ENCODE results near the gene TOMM40. TPM values are rescaled to one million over a fixed set of nuclear protein-coding genes. Genes with fewer than 3 reads are reported as not detected.

TOMM40 gene
- total RNA-seq, 1 experiment from 2014 or later, result 180 TPM

- H2BK120ac ChIP-seq (ENCODE audit: low read depth, low read length, poor library complexity, severe bottlenecking), result no peak within 1 kb of the TSS
- no peak within 1 kb of the TSS for H2BK15ac ChIP-seq (ENCODE audit: low read depth, low read length)
- TF ChIP-seq CTCF (conservative IDR thresholded peaks at IDR 0.05), result no peak
- Mint-ChIP-seq H3K27me3 (ENCODE audit: low read depth) (peaks cover 2% of the 10 kb centered on the region; the same call in 1 of the 2 replicates), H3K9me3 (no peaks in the 10 kb centered on the region), H3K4me1 (no peaks in the 10 kb centered on the region), H3K4me3 (peak within 1 kb of the TSS in 1 of 2 experiments; percentile 3; a peak in 1 of 5 replicates), H3K36me3 (ENCODE audit: insufficient read depth in 1 of 3, low read depth in 3 of 3) (no peaks in the 10 kb centered on the region), H3K27ac (peak within 1 kb of the TSS in 2 of 3 experiments; percentile 69 to 76; a peak in 3 of 7 replicates)
- no peak within 1 kb of the TSS for H2AK5ac ChIP-seq (ENCODE audit: insufficient read length, low read length)
- H3K23me2 ChIP-seq (ENCODE audit: insufficient read length, low read depth, low read length, poor library complexity, severe bottlenecking), result peaks cover 3% of the 10 kb centered on the region
- no CpG with 5 or more reads among the region's 14 CpGs for WGBS (ENCODE audit: extremely low coverage, insufficient read length, low lambda C conversion rate)
- H2BK20ac ChIP-seq (ENCODE audit: low read depth, low read length, poor library complexity, severe bottlenecking), result no peak within 1 kb of the TSS
- no peaks in the 10 kb centered on the region for H4K20me1 ChIP-seq (ENCODE audit: control insufficient read depth, insufficient read depth, insufficient read length)
- H3K9ac ChIP-seq (ENCODE audit: extremely low read depth, insufficient read length, low read length), result no peak within 1 kb of the TSS
- DNase-seq, result no peak
- H2BK5ac ChIP-seq (ENCODE audit: insufficient read length, low read length), result no peak within 1 kb of the TSS
- no peak within 1 kb of the TSS for H4K8ac ChIP-seq (replicated peaks; ENCODE audit: insufficient read length, low read depth, low read length)
- H3K9me3 ChIP-seq (ENCODE audit: control insufficient read depth, low read depth, low read length), result no peaks in the 10 kb centered on the region
- H3K4me2 ChIP-seq (ENCODE audit: insufficient read depth, insufficient read length, low read length), result no peak within 1 kb of the TSS
- no peak within 1 kb of the TSS for H3K27ac ChIP-seq (ENCODE audit: insufficient read length, low read depth, low read length)
- no peaks in the 10 kb centered on the region for H3K4me1 ChIP-seq (ENCODE audit: insufficient read depth, low read length)
- H4K91ac ChIP-seq (ENCODE audit: insufficient read length, low read depth, low read length), result no peak within 1 kb of the TSS
- H3K27me3 ChIP-seq (ENCODE audit: insufficient read depth, low read length), result no peaks in the 10 kb centered on the region
- H3K23ac ChIP-seq (ENCODE audit: insufficient read length, low read depth, low read length), result no peak within 1 kb of the TSS
- no peak within 1 kb of the TSS for H4K5ac ChIP-seq (ENCODE audit: insufficient read length, low read depth, low read length)
- no peaks in the 10 kb centered on the region for H3K79me1 ChIP-seq (ENCODE audit: insufficient read depth, low read depth, low read length, poor library complexity, severe bottlenecking)
- H2AFZ ChIP-seq (ENCODE audit: low read length), result no peak within 1 kb of the TSS
- H3K18ac ChIP-seq (ENCODE audit: insufficient read length, low read depth, low read length), result no peak within 1 kb of the TSS
- H3T11ph ChIP-seq (ENCODE audit: low read length), result no peak within 1 kb of the TSS
- H3K79me2 ChIP-seq (ENCODE audit: insufficient read depth, low read length), result no peaks in the 10 kb centered on the region
- no peak within 1 kb of the TSS for H3K56ac ChIP-seq (ENCODE audit: insufficient read length, low read depth, low read length)
- H3K14ac ChIP-seq (ENCODE audit: insufficient read depth, low read length), result no peak within 1 kb of the TSS
- H3K4ac ChIP-seq (ENCODE audit: low read depth, low read length), result no peak within 1 kb of the TSS
- H2BK12ac ChIP-seq (ENCODE audit: insufficient read length, low read depth, low read length), result no peak within 1 kb of the TSS
Observed at GRCh38 chr19:44942067-44942571, 51.1 kb downstream of the TOMM40 start, which contains the start of gene APOC4. Gene APOC4 (plus strand): TSS chr19:44942237. CDS start chr19:44942278, 41 bp downstream.
